Measurements from ENCODE around the gene HS3ST2.
"Not testable (repeated sequence)": the region's sequence is repeated elsewhere in the genome, so short reads cannot be mapped to it uniquely, and the experiment has no call there.

The HS3ST2 gene

DNA sequence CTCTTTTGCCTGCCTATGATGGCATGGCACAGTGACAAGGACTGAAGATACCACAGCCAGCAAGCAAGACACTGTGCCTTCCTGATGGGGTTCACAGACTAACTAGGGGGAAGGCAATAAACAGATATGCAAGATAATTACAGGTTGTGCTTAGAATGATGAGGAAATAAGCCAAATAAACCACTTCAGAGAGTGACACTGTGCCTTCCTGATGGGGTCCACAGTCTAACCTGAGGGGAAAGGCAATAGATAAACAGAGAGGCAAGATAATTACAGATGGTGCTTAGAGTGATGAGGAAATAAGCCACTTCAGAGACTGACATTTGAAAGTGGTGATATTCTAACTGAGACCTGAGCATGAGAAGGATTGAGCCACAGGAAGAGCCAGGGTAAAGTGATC lies 84.2 kb downstream of the HS3ST2 start:
- Histone ChIP-seq H3K27me3 (ENCODE audit: insufficient read depth, low read length) (peaks cover 9% of the 10 kb centered on the region), H3K4me3 (ENCODE audit: low read length) (no peak overlapping the region), H2AFZ (ENCODE audit: low read depth, low read length) (no peak overlapping the region), H3K36me3 (ENCODE audit: insufficient read depth, low read length) (no peaks in the 10 kb centered on the region), H3K4me1 (ENCODE audit: insufficient read depth, low read length) (no peaks in the 10 kb centered on the region), H3K9me3 (ENCODE audit: low read length) (no peaks in the 10 kb centered on the region)

DNA sequence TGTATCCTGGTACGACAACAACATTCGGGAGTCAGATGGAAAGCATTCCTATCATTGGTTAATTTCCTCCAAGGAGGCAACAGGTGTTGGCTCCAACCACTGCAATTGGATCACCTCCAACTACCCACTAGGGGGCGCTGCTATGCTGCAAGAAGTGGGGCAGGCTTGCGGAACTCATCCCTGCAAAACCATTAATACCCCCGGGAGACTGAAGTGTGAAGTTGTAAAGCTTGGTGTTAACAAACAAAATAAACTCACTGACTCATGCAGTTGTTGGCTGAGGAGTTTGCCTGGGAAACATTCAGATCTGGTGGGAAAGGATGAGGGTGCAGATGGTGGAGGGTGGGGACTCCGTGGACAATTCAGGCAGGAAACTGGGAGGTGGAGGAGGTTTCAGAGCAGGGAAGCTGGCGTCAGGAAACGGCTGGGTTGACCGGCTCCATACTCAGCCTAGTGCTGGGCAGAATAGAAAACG lies 84.9 kb downstream of the HS3ST2 start:
- no peaks in the 10 kb centered on the region for H3K9me3 ChIP-seq (ENCODE audit: low read length)
- no peaks in the 10 kb centered on the region for H3K4me1 ChIP-seq (ENCODE audit: insufficient read depth, low read length)
- H2AFZ ChIP-seq (ENCODE audit: low read depth, low read length), result no peak overlapping the region
- no peaks in the 10 kb centered on the region for H3K36me3 ChIP-seq (ENCODE audit: insufficient read depth, low read length)
- peaks cover 9% of the 10 kb centered on the region for H3K27me3 ChIP-seq (ENCODE audit: insufficient read depth, low read length)
- no peak overlapping the region for H3K4me3 ChIP-seq (ENCODE audit: low read length)

DNA sequence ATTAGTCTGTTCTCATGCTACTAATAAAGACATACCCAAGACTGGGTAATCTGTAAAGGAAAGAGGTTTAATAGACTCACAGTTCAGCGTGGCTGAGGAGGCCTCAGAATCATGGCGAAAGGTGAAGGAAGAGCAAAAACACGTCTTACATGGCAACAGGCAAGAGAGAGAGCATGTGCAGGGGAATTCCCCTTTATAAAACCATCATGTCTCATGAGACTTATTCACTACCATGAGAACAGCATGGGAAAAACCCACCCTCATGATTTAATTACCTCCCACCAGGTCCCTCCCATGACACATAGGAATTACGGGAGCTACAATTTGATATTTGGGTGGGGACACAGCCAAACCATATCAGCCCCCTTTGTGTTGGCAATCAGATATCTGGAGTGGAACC lies 85.6 kb downstream of the HS3ST2 start:
- H2AFZ ChIP-seq (ENCODE audit: low read depth, low read length); H3K27me3 ChIP-seq (ENCODE audit: insufficient read depth, low read length); H3K36me3 ChIP-seq (ENCODE audit: insufficient read depth, low read length); H3K4me3 ChIP-seq (ENCODE audit: low read length); H3K4me1 ChIP-seq (ENCODE audit: insufficient read depth, low read length); H3K9me3 ChIP-seq (ENCODE audit: low read length): not testable (repeated sequence)

DNA sequence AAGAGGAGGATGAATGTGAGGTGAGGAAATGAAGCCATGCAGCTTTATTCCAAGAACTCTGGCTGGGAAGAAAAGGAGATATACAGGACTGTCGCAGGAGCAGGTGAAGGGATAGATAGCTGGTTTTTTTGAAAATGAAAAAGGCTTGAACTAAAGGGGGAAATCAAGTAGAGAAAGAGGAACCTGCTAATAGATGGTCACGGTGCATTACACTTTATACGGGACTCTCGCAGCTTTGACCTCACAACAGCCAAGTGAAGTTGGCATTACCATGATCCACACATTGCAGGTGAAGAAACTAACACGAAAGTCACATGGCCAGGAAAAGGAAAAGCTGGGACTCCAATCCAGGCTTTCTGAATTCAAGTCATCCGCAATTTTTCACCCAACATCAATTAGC lies 86.9 kb downstream of the HS3ST2 start:
- no peak overlapping the region for H3K4me3 ChIP-seq (ENCODE audit: low read length)
- no peak overlapping the region for H2AFZ ChIP-seq (ENCODE audit: low read depth, low read length)
- H3K4me1 ChIP-seq (ENCODE audit: insufficient read depth, low read length), result no peaks in the 10 kb centered on the region
- H3K36me3 ChIP-seq (ENCODE audit: insufficient read depth, low read length), result no peaks in the 10 kb centered on the region
- H3K9me3 ChIP-seq (ENCODE audit: low read length), result no peaks in the 10 kb centered on the region
- peaks cover 5% of the 10 kb centered on the region for H3K27me3 ChIP-seq (ENCODE audit: insufficient read depth, low read length)

GRCh38 chr16:22901563-22901962 lies 87.6 kb downstream of the HS3ST2 start:
- H3K36me3 ChIP-seq (ENCODE audit: insufficient read depth, low read length), result no peaks in the 10 kb centered on the region
- H3K9me3 ChIP-seq (ENCODE audit: low read length), result no peaks in the 10 kb centered on the region
- H2AFZ ChIP-seq (ENCODE audit: low read depth, low read length), result no peak overlapping the region
- no peak overlapping the region for H3K4me3 ChIP-seq (ENCODE audit: low read length)
- no peaks in the 10 kb centered on the region for H3K4me1 ChIP-seq (ENCODE audit: insufficient read depth, low read length)
- peaks cover 5% of the 10 kb centered on the region for H3K27me3 ChIP-seq (ENCODE audit: insufficient read depth, low read length)

DNA sequence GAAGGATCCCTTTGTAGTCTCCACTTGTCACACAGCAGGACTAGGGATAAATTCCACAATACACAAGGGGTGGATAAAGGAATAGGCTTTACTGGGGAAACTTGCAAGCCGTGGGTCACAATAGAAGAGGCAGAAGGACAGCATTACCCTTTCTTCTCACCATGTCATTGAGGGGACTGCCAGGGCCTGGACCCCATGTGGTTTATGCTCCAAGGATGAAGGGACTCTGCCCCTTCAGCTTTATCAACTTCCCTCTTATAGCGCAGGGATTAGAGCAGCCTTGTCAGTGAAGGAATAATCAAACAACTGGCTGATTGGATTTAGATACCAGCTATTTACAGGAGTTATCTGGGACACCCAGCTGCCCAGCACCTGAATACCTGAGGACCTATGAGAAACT lies 89.8 kb downstream of the HS3ST2 start:
- H3K4me1 ChIP-seq (ENCODE audit: insufficient read depth, low read length), result no peaks in the 10 kb centered on the region
- no peak overlapping the region for H3K4me3 ChIP-seq (ENCODE audit: low read length)
- no peaks in the 10 kb centered on the region for H3K9me3 ChIP-seq (ENCODE audit: low read length)
- H3K27me3 ChIP-seq (ENCODE audit: insufficient read depth, low read length), result peaks cover 5% of the 10 kb centered on the region
- no peak overlapping the region for H2AFZ ChIP-seq (ENCODE audit: low read depth, low read length)
- no peaks in the 10 kb centered on the region for H3K36me3 ChIP-seq (ENCODE audit: insufficient read depth, low read length)

DNA sequence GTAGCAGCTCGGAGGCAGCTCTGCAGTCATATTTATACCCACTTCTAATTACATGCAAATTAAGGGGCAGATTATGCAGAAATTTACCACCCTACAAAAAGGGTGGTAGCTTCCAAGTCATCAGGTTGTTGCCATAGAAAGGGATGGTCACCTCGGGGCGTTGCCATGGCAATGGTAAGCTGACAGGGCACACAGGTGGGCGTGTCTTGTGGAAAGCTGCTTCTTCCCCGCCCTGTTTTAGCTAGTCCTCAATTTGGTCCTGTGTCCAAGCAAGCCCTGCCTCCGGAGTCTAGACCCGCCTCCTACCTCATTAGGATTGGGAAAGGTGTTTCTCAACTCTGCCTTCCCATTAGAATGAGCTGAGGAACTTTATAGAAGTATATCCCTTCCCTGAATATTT lies 98.7 kb downstream of the HS3ST2 start:
- H2AFZ ChIP-seq (ENCODE audit: low read depth, low read length), result no peak overlapping the region
- no peaks in the 10 kb centered on the region for H3K36me3 ChIP-seq (ENCODE audit: insufficient read depth, low read length)
- H3K27me3 ChIP-seq (ENCODE audit: insufficient read depth, low read length), result no peaks in the 10 kb centered on the region
- no peak overlapping the region for H3K4me3 ChIP-seq (ENCODE audit: low read length)
- no peaks in the 10 kb centered on the region for H3K9me3 ChIP-seq (ENCODE audit: low read length)
- peaks cover 7% of the 10 kb centered on the region for H3K4me1 ChIP-seq (ENCODE audit: insufficient read depth, low read length)

DNA sequence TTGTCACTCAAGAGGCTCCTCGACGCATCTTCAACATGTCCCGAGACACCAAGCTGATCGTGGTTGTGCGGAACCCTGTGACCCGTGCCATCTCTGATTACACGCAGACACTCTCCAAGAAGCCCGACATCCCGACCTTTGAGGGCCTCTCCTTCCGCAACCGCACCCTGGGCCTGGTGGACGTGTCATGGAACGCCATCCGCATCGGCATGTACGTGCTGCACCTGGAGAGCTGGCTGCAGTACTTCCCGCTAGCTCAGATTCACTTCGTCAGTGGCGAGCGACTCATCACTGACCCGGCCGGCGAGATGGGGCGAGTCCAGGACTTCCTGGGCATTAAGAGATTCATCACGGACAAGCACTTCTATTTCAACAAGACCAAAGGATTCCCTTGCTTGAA lies 101.0 kb downstream of the HS3ST2 start:
- H3K36me3 ChIP-seq (ENCODE audit: insufficient read depth, low read length), result no peaks in the 10 kb centered on the region
- H3K4me3 ChIP-seq (ENCODE audit: low read length), result no peak overlapping the region
- no peaks in the 10 kb centered on the region for H3K9me3 ChIP-seq (ENCODE audit: low read length)
- H3K27me3 ChIP-seq (ENCODE audit: insufficient read depth, low read length), result no peaks in the 10 kb centered on the region
- no peak overlapping the region for H2AFZ ChIP-seq (ENCODE audit: low read depth, low read length)
- peaks cover 7% of the 10 kb centered on the region for H3K4me1 ChIP-seq (ENCODE audit: insufficient read depth, low read length)

- Histone ChIP-seq H3K27me3 (ENCODE audit: insufficient read depth, low read length) (no peaks in the 10 kb centered on the region), H3K4me3 (ENCODE audit: low read length) (no peak overlapping the region), H3K9me3 (ENCODE audit: low read length) (no peaks in the 10 kb centered on the region), H3K4me1 (ENCODE audit: insufficient read depth, low read length) (no peaks in the 10 kb centered on the region), H2AFZ (ENCODE audit: low read depth, low read length) (no peak overlapping the region), H3K36me3 (ENCODE audit: insufficient read depth, low read length) (no peaks in the 10 kb centered on the region)
Observed at GRCh38 chr16:22923491-22923890, 109.5 kb downstream of the HS3ST2 start.

DNA sequence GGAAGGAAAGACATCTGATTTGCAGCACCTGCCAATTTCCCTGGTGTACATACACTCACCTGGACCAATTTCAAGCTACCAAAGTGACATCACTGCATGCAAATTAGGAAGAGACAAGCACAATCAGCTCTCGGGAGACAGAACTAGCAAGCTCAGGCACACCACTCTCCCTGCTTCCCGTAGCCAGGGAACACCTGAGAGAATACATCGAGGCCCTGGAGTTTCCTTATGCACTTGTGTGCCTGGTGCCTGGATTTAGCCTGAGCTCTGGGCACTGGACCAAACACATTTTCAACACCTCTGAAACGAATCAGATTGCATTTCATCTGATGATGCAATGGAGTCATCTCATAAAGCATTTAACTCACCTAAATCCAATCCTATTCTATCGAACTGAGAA lies 110.5 kb downstream of the HS3ST2 start:
- Histone ChIP-seq H3K27me3 (ENCODE audit: insufficient read depth, low read length) (no peaks in the 10 kb centered on the region), H3K4me1 (ENCODE audit: insufficient read depth, low read length) (no peaks in the 10 kb centered on the region), H2AFZ (ENCODE audit: low read depth, low read length) (no peak overlapping the region), H3K36me3 (ENCODE audit: insufficient read depth, low read length) (no peaks in the 10 kb centered on the region), H3K9me3 (ENCODE audit: low read length) (no peaks in the 10 kb centered on the region), H3K4me3 (ENCODE audit: low read length) (no peak overlapping the region)

DNA sequence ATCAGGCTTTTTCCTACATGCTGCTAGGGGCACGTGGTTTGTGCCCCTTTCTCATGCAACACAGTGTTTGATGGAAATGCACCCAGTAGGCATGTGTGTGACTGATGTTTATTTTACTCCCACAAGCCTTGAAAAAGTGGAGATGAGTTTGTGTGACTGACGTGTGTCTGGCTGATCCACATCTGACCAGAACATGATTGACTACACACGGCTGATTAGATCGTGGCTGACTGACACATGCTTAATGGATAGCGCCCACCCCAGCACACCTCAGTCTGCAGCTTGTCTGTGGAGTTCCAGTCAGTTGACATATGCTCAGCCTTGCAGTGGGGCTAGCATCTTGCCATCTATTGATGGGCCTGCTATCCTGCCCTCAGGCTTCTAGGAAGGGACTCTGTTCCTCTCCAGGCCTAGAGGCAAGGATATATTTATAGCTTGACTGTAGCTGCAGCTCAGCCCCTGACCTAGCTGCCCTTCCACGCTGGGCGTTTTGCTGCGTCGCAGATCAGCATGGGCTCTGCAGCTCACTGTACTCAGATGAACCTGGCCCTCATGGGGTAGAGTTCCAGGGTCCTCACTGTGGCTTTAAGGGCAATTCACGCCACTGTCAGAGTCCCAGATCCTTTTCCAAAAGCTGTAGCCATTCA lies 112.3 kb downstream of the HS3ST2 start:
- no peaks in the 10 kb centered on the region for H3K36me3 ChIP-seq (ENCODE audit: insufficient read depth, low read length)
- no peak overlapping the region for H2AFZ ChIP-seq (ENCODE audit: low read depth, low read length)
- H3K27me3 ChIP-seq (ENCODE audit: insufficient read depth, low read length), result no peaks in the 10 kb centered on the region
- H3K9me3 ChIP-seq (ENCODE audit: low read length), result no peaks in the 10 kb centered on the region
- no peak overlapping the region for H3K4me3 ChIP-seq (ENCODE audit: low read length)
- no peaks in the 10 kb centered on the region for H3K4me1 ChIP-seq (ENCODE audit: insufficient read depth, low read length)

- Histone ChIP-seq H3K27me3 (ENCODE audit: insufficient read depth, low read length) (peaks cover 4% of the 10 kb centered on the region), H3K36me3 (ENCODE audit: insufficient read depth, low read length) (no peaks in the 10 kb centered on the region), H3K4me1 (ENCODE audit: insufficient read depth, low read length) (no peaks in the 10 kb centered on the region), H3K4me3 (ENCODE audit: low read length) (no peak overlapping the region), H2AFZ (ENCODE audit: low read depth, low read length) (no peak overlapping the region), H3K9me3 (ENCODE audit: low read length) (no peaks in the 10 kb centered on the region)
Observed at GRCh38 chr16:22927306-22927705, 113.3 kb downstream of the HS3ST2 start.

DNA sequence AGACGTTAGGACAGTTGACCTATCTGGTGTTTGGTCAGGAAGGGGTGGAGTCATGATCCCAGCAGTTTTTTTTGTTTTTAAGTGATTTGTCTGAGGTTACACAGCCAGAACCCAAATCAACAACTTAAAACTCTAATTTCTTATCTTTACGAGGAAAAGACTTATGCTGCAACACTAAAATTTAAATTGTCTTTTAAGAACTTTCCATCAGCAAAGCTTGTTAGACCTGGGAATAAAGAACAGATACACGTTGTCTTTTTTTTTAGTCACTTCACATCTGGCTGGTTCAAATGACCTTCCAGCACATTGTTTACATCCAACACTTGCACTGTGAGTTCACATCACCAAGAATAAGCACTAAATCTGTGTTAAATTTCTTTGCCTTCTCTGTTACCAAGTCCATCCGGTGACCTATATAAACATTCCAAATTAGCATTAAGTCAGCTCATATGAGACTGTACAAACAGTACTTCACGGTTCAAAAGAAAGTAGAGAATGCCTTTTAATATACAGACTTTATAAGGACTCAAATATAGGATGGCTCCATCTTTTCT lies 115.0 kb downstream of the HS3ST2 start:
- Histone ChIP-seq H3K36me3 (ENCODE audit: insufficient read depth, low read length) (no peaks in the 10 kb centered on the region), H3K9me3 (ENCODE audit: low read length) (no peaks in the 10 kb centered on the region), H2AFZ (ENCODE audit: low read depth, low read length) (no peak overlapping the region), H3K4me3 (ENCODE audit: low read length) (no peak overlapping the region), H3K27me3 (ENCODE audit: insufficient read depth, low read length) (peaks cover 11% of the 10 kb centered on the region), H3K4me1 (ENCODE audit: insufficient read depth, low read length) (no peaks in the 10 kb centered on the region)

DNA sequence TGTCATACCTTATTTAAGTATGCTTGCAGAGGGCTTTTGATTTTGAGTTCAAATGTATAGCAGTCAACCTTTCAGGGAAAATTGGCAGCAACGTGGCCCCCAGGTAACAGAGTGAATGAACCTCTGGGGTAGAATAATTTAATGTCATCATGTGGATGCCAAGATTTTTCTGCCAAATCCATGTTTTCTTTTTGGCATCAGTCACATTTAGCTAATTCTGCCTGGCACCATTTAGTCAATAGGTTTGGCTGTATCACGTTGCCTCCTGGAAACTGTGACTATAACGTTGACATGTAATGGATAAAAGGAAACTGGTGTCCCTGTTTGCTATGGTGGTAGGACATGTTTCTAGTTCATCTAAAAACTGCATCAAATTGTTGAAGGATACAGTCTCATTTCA lies 115.5 kb downstream of the HS3ST2 start:
- Histone ChIP-seq H3K4me1 (ENCODE audit: insufficient read depth, low read length) (no peaks in the 10 kb centered on the region), H3K4me3 (ENCODE audit: low read length) (no peak overlapping the region), H3K27me3 (ENCODE audit: insufficient read depth, low read length) (peaks cover 11% of the 10 kb centered on the region), H2AFZ (ENCODE audit: low read depth, low read length) (no peak overlapping the region), H3K36me3 (ENCODE audit: insufficient read depth, low read length) (no peaks in the 10 kb centered on the region), H3K9me3 (ENCODE audit: low read length) (no peaks in the 10 kb centered on the region)

All from neuron (in vitro differentiated cells).